NT2/D1 (cell line): Measurements from ENCODE around the gene IGSF9.

Experiments
- YY1 ChIP-seq: IDR thresholded peaks from 2 replicates; pipeline ENCODE4 v1.6.1; 2011; ENCODE audit not compliant: insufficient read length, insufficient read depth
- ZNF274 ChIP-seq: IDR thresholded peaks from 2 replicates; pipeline ENCODE4 v1.6.1; 2011; ENCODE audit warnings: mild to moderate bottlenecking, low read depth, low read length

DNA sequence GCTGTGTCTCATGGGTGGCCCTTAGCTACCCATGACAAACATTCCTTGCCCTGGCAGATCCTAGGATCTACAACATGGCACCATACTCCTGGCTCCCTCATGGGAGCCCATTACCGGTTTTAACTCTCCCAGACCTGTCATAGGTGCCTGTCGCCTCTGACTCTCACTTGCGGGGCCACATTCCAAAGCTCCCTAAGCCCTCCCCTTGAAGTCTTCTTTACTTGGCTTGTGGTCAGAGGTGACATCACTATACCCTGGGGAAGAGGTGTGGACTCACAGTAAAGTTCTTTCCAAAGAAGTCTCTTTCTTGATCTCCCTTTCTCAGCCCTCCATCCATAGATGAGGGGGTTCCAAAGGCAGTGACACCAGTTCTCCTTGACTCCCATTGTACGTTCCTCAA lies 14.0 kb upstream of the IGSF9 start:
- TF ChIP-seq YY1 = no peak
- TF ChIP-seq ZNF274 = no peak
